Measurements from ENCODE around the gene TCHH.
"Not testable (repeated sequence)": the region's sequence is repeated elsewhere in the genome, so short reads cannot be mapped to it uniquely, and the experiment has no call there.

The TCHH gene

GRCh38 chr1:152115344-152115743 is at the start of gene TCHH:
TCHH (minus strand) TSS chr1:152115444; CDS start chr1:152114080, 1,364 bp downstream.
- DNase-seq (ENCODE audit: low read depth): no peak
- no peak within 1 kb of the TSS for H3K4me3 ChIP-seq (ENCODE audit: low read depth, low read length)

- no peak overlapping the region for H3K4me3 ChIP-seq (ENCODE audit: low read depth, low read length)
- DNase-seq (ENCODE audit: low read depth): no peak
These were observed 49.4 kb upstream of the TCHH start for GRCh38 chr1:152164517-152165136.

- H3K4me3 ChIP-seq (ENCODE audit: low read depth, low read length): no peak overlapping the region
- DNase-seq (ENCODE audit: low read depth): peak; percentile 83
These were observed 47.7 kb upstream of the TCHH start for GRCh38 chr1:152162792-152163463.

GRCh38 chr1:152160576-152160975 is 45.3 kb upstream of the TCHH start:
- no peak overlapping the region for H3K4me3 ChIP-seq (ENCODE audit: low read depth, low read length)
- no peak for DNase-seq (ENCODE audit: low read depth)

GRCh38 chr1:152159144-152159543 is 43.9 kb upstream of the TCHH start, which contains the start of gene RPTN:
RPTN (minus strand) TSS chr1:152159228; CDS start chr1:152157889, 1,339 bp downstream.
- no peak within 1 kb of the TSS for H3K4me3 ChIP-seq (ENCODE audit: low read depth, low read length)
- no peak for DNase-seq (ENCODE audit: low read depth)

GRCh38 chr1:152153996-152154395 is 38.8 kb upstream of the TCHH start:
- no peak for DNase-seq (ENCODE audit: low read depth)
- no peak overlapping the region for H3K4me3 ChIP-seq (ENCODE audit: low read depth, low read length)

GRCh38 chr1:152151646-152152045 is 36.4 kb upstream of the TCHH start:
- DNase-seq (ENCODE audit: low read depth): no peak
- no peak overlapping the region for H3K4me3 ChIP-seq (ENCODE audit: low read depth, low read length)

GRCh38 chr1:152148981-152149380 is 33.7 kb upstream of the TCHH start:
- DNase-seq (ENCODE audit: low read depth): no peak
- H3K4me3 ChIP-seq (ENCODE audit: low read depth, low read length): no peak overlapping the region

GRCh38 chr1:152148051-152148450 is 32.8 kb upstream of the TCHH start:
- DNase-seq (ENCODE audit: low read depth): no peak
- H3K4me3 ChIP-seq (ENCODE audit: low read depth, low read length): no peak overlapping the region

GRCh38 chr1:152145769-152146168 is 30.5 kb upstream of the TCHH start:
- H3K4me3 ChIP-seq (ENCODE audit: low read depth, low read length): no peak overlapping the region
- no peak for DNase-seq (ENCODE audit: low read depth)

GRCh38 chr1:152144674-152145183 is 29.5 kb upstream of the TCHH start:
- DNase-seq (ENCODE audit: low read depth); H3K4me3 ChIP-seq (ENCODE audit: low read depth, low read length): not testable (repeated sequence)

- no peak for DNase-seq (ENCODE audit: low read depth)
- H3K4me3 ChIP-seq (ENCODE audit: low read depth, low read length): no peak overlapping the region
These were observed 28.1 kb upstream of the TCHH start for GRCh38 chr1:152143150-152143887.

GRCh38 chr1:152141971-152142584 is 26.8 kb upstream of the TCHH start:
- DNase-seq (ENCODE audit: low read depth): peak; percentile 24
- no peak overlapping the region for H3K4me3 ChIP-seq (ENCODE audit: low read depth, low read length)

GRCh38 chr1:152137215-152137614 is 22.0 kb upstream of the TCHH start:
- H3K4me3 ChIP-seq (ENCODE audit: low read depth, low read length): no peak overlapping the region
- no peak for DNase-seq (ENCODE audit: low read depth)

GRCh38 chr1:152130186-152130585 is 14.9 kb upstream of the TCHH start:
- no peak overlapping the region for H3K4me3 ChIP-seq (ENCODE audit: low read depth, low read length)
- DNase-seq (ENCODE audit: low read depth): no peak

GRCh38 chr1:152127673-152128072 is 12.4 kb upstream of the TCHH start:
- DNase-seq (ENCODE audit: low read depth): no peak

GRCh38 chr1:152125834-152126443 is 10.7 kb upstream of the TCHH start:
- no peak for DNase-seq (ENCODE audit: low read depth)
- no peak overlapping the region for H3K4me3 ChIP-seq (ENCODE audit: low read depth, low read length)

More at GRCh38 chr1:152127673-152128072, 12.4 kb upstream of the TCHH start:
- H3K4me3 ChIP-seq (ENCODE audit: low read depth, low read length): no peak overlapping the region

GRCh38 chr1:152118915-152119314 is 3.7 kb upstream of the TCHH start:
- DNase-seq (ENCODE audit: low read depth): no peak
- no peak overlapping the region for H3K4me3 ChIP-seq (ENCODE audit: low read depth, low read length)

- peak overlapping the region; percentile 40 for H3K4me3 ChIP-seq (ENCODE audit: low read depth, low read length)
- DNase-seq (ENCODE audit: low read depth): no peak
These were observed 2.3 kb downstream of the TCHH start for GRCh38 chr1:152112885-152113432.
